GM23338 (cell line): Measurements from ENCODE around the gene GOLT1A. TPM values are rescaled to one million over a fixed set of nuclear protein-coding genes. Genes with fewer than 3 reads are reported as not detected.
A peak's percentile ranks its signal among the peaks of the same experiment; 100 is the strongest.

Experiments
- ATAC-seq: fragments of 200-7000 bp; cut with Tn5 transposase; 3 replicates; pipeline ENCODE4 v1.9.1; 2020
- DNase-seq: peaks from one replicate; pipeline ENCODE4 v3.0.0-alpha.2; 2015; ENCODE audit warnings: low spot score
- H2AFZ ChIP-seq: fragments of 200-600 bp; sonication (generic); 2 replicates; pipeline ENCODE4 v1.8.0; 2016; ENCODE audit warnings: antibody characterized with exemption, mild to moderate bottlenecking, moderate library complexity
- H3F3A ChIP-seq: fragments of 200-600 bp; sonication (generic); replicated peaks from 2 replicates; pipeline ENCODE4 v1.8.0; 2017; ENCODE audit warnings: antibody characterized with exemption, mixed run types, low read depth
- H3K27ac ChIP-seq: fragments of 200-600 bp; sonication (generic); 2 replicates; pipeline ENCODE4 v1.6.1; 2016; ENCODE audit warnings: low read depth
- H3K27me3 ChIP-seq: fragments of 200-600 bp; sonication (generic); 2 replicates; pipeline ENCODE4 v1.8.0; 2016; ENCODE audit warnings: mild to moderate bottlenecking, mixed run types, moderate library complexity; ENCODE audit not compliant: insufficient read depth
- H3K36me3 ChIP-seq: fragments of 200-600 bp; sonication (generic); 2 replicates; pipeline ENCODE4 v1.8.0; 2016; ENCODE audit warnings: mild to moderate bottlenecking; ENCODE audit not compliant: insufficient read depth
- H3K4me1 ChIP-seq: fragments of 200-600 bp; sonication (generic); 2 replicates; pipeline ENCODE4 v1.8.0; 2016; ENCODE audit warnings: mild to moderate bottlenecking, moderate library complexity; ENCODE audit not compliant: insufficient read depth
- H3K4me2 ChIP-seq: fragments of 200-600 bp; sonication (generic); 2 replicates; pipeline ENCODE4 v1.7.1; 2017; ENCODE audit warnings: mixed run types
- H3K4me3 ChIP-seq: fragments of 200-600 bp; sonication (generic); 2 replicates; pipeline ENCODE4 v1.6.1; 2016; ENCODE audit warnings: mixed run types
- H3K79me2 ChIP-seq: fragments of 200-600 bp; sonication (generic); replicated peaks from 2 replicates; pipeline ENCODE4 v1.8.0; 2017; ENCODE audit warnings: mild to moderate bottlenecking; ENCODE audit not compliant: insufficient read depth
- H3K9me2 ChIP-seq: fragments of 200-600 bp; sonication (generic); 2 replicates; pipeline ENCODE4 v1.8.0; 2017; ENCODE audit not compliant: insufficient read depth
- H4K20me1 ChIP-seq: fragments of 200-600 bp; sonication (generic); replicated peaks from 2 replicates; pipeline ENCODE4 v1.8.0; 2017; ENCODE audit warnings: mild to moderate bottlenecking; ENCODE audit not compliant: insufficient read depth
- H3K27ac Mint-ChIP-seq: 2 replicates; pipeline ENCODE4 v1.8.0; 2020; ENCODE audit warnings: inconsistent platforms, mild to moderate bottlenecking, moderate library complexity, mixed read lengths
- H3K27me3 Mint-ChIP-seq: 3 replicates; pipeline ENCODE4 v1.8.0; 2022; ENCODE audit warnings: low read depth, mild to moderate bottlenecking, moderate library complexity, mixed read lengths, inconsistent platforms; ENCODE audit not compliant: insufficient read depth, poor library complexity
- H3K36me3 Mint-ChIP-seq: 3 replicates; pipeline ENCODE4 v1.8.0; 2021; ENCODE audit warnings: low read depth, mild to moderate bottlenecking, inconsistent platforms, moderate library complexity, mixed read lengths
- H3K4me1 Mint-ChIP-seq: 3 replicates; pipeline ENCODE4 v1.8.0; 2020; ENCODE audit warnings: mild to moderate bottlenecking, inconsistent platforms, mixed read lengths
- H3K4me3 Mint-ChIP-seq: 3 replicates; pipeline ENCODE4 v1.8.0; 2021; ENCODE audit warnings: moderate library complexity, mild to moderate bottlenecking, inconsistent platforms, mixed read lengths
- H3K9me3 Mint-ChIP-seq: 3 replicates; pipeline ENCODE4 v1.8.0; 2020; ENCODE audit warnings: moderate library complexity, mild to moderate bottlenecking, inconsistent platforms, mixed read lengths
- CREB1 ChIP-seq: fragments of 250-450 bp; sonication (Bioruptor Pico); IDR thresholded peaks from 2 replicates; pipeline ENCODE4 v1.5.0; 2020; ENCODE audit warnings: low read depth, mild to moderate bottlenecking, moderate library complexity
- CTCF ChIP-seq, 2 experiments: fragments of 200-600 bp in 1 of 2; sonication (generic) in 1 of 2; conservative IDR thresholded peaks; 2 replicates each; pipeline versions ENCODE4 v1.5.1 to v1.6.1; 2016 to 2017; ENCODE audit warnings: antibody characterized with exemption in 2 of 2, low read depth in 2 of 2, mild to moderate bottlenecking in 2 of 2, moderate library complexity in 1 of 2
- ETS1 ChIP-seq: IDR thresholded peaks from 2 replicates; pipeline ENCODE4 v1.6.1; 2016; ENCODE audit warnings: antibody characterized with exemption
- EZH2phosphoT487 ChIP-seq: fragments of 200-600 bp; sonication (generic); IDR thresholded peaks from one replicate; pipeline ENCODE4 v1.8.1; 2018; ENCODE audit warnings: antibody characterized with exemption; ENCODE audit not compliant: unreplicated experiment
- JUNB ChIP-seq: IDR thresholded peaks from one replicate; pipeline ENCODE4 v1.6.1; 2016; ENCODE audit warnings: antibody characterized with exemption; ENCODE audit not compliant: unreplicated experiment
- NANOG ChIP-seq: IDR thresholded peaks from 2 replicates; pipeline ENCODE4 v1.6.1; 2016; ENCODE audit warnings: antibody characterized with exemption, borderline replicate concordance
- POLR2AphosphoS5 ChIP-seq: IDR thresholded peaks from 2 replicates; pipeline ENCODE4 v1.6.1; 2016; ENCODE audit warnings: antibody characterized with exemption, low read depth
- REST ChIP-seq: IDR thresholded peaks from one replicate; pipeline ENCODE4 v1.6.1; 2018; ENCODE audit warnings: antibody characterized with exemption; ENCODE audit not compliant: unreplicated experiment
- ZNF114 ChIP-seq: fragments of 250-450 bp; sonication (Bioruptor Pico); IDR thresholded peaks from 2 replicates; pipeline ENCODE4 v1.5.0; 2020; ENCODE audit warnings: mild to moderate bottlenecking, moderate library complexity
- polyA plus RNA-seq: library from polyadenylated mRNA; unstranded; fragments of >200 nt; fragmentation: Nextera tagmentation; extraction: Ambion mirVana; gene quantifications from 2 replicates; pipeline ENCODE4 v1.2.1, GENCODE V29; 2016
- total RNA-seq: library from RNA; depleted of rRNA; stranded (reverse); fragments of >200 nt; shearing (Covaris generic); gene quantifications from 2 replicates; pipeline ENCODE4 v1.2.3, GENCODE V29; 2014

The GOLT1A gene
- total and polyA plus RNA-seq, 2 experiments from 2014 or later: 3.0 to 7.2 TPM

GRCh38 chr1:204255966-204256365, 42.2 kb upstream of the GOLT1A start (continued):
- no peak for TF ChIP-seq ETS1
- no peak for TF ChIP-seq REST
- no peak for TF ChIP-seq CTCF (conservative IDR thresholded peaks at IDR 0.05; ENCODE audit: low read depth in 2 of 2)
- no peak for TF ChIP-seq POLR2AphosphoS5
- TF ChIP-seq CREB1 (CRISPR knock-in tag): no peak
- no peak for TF ChIP-seq NANOG
- TF ChIP-seq ZNF114 (CRISPR knock-in tag): no peak
- TF ChIP-seq JUNB: no peak

- Histone ChIP-seq H4K20me1 (no peaks in the 10 kb centered on the region), H3K4me3 (peak overlapping the region; percentile 33), H3K27me3 (no peaks in the 10 kb centered on the region), H3K27ac (peak overlapping the region; percentile 71), H3K9me2 (no peaks in the 10 kb centered on the region), H3K79me2 (no peaks in the 10 kb centered on the region), H3K4me1 (peaks cover 33% of the 10 kb centered on the region), H3K36me3 (no peaks in the 10 kb centered on the region), H3F3A (peaks cover 5% of the 10 kb centered on the region; the same call in 1 of the 2 replicates), H3K4me2 (peak overlapping the region; percentile 59), H2AFZ (no peak overlapping the region)
- DNase-seq (peak; percentile 80), ATAC-seq (peak; percentile 53)
- H3K4me3 Mint-ChIP-seq: peak overlapping the region; percentile 49
- TF ChIP-seq NANOG: 0 out of 2 replicates have a peak, but pooled peaks have one; percentile 16
- no peak for TF ChIP-seq EZH2phosphoT487
- H3K36me3 Mint-ChIP-seq: peaks cover 18% of the 10 kb centered on the region; the same call in 2 of the 3 replicates
- H3K27me3 Mint-ChIP-seq: peaks cover 15% of the 10 kb centered on the region
- H3K27ac Mint-ChIP-seq: peak overlapping the region; percentile 88
- no peaks in the 10 kb centered on the region for H3K9me3 Mint-ChIP-seq
- peaks cover 60% of the 10 kb centered on the region for H3K4me1 Mint-ChIP-seq
These were observed 41.4 kb upstream of the GOLT1A start for GRCh38 chr1:204255225-204255624.
